GM18867 (cell line): Measurements from ENCODE around the gene FOXL2NB.

Experiments used
- ATAC-seq: cut with Tn5 transposase; IDR thresholded peaks from one replicate; pipeline ENCODE4 v1.9.1; 2021; ENCODE audit warnings: mild to moderate bottlenecking, moderate library complexity; ENCODE audit not compliant: unreplicated experiment

The FOXL2NB gene

GRCh38 chr3:138987181-138987580, 40.2 kb downstream of the FOXL2NB start:
- no peak for ATAC-seq

- no peak for ATAC-seq
Measured at GRCh38 chr3:138995706-138996105, 48.7 kb downstream of the FOXL2NB start.
